HG03103 (cell line): ENCODE results near the gene RBKS.

Experiments used
- ATAC-seq: cut with Tn5 transposase; IDR thresholded peaks from one replicate; pipeline ENCODE4 v1.9.1; 2021; ENCODE audit warnings: low read depth; ENCODE audit not compliant: unreplicated experiment

RBKS gene

DNA sequence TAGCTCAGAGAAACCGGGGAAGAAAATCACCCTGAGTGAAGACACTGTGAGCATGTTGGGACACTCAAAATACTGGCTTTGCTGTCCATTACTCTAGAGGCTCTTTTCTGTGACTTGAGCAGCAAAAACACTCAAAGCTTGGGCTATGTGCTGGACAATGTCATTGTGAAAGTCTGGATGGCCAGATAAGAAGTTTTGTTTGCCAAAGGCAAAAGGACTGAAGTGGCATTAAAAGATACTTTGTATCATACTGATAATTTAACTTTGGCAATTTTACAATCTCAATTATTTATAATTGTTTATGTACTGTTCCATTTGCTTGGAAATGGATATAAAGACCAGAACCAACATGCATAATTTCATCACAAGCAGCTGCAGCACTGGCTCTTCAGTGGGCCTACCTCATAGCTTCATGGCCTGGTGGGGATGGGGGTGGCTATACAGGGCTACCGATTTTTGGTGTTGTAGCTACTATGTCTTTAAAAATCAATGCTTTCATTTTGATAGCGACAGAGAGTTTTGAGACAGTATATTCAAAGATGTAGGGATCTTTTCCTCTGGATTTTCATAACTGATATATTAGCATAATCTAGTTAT lies 51.1 kb downstream of the RBKS start:
- ATAC-seq, result no peak

DNA sequence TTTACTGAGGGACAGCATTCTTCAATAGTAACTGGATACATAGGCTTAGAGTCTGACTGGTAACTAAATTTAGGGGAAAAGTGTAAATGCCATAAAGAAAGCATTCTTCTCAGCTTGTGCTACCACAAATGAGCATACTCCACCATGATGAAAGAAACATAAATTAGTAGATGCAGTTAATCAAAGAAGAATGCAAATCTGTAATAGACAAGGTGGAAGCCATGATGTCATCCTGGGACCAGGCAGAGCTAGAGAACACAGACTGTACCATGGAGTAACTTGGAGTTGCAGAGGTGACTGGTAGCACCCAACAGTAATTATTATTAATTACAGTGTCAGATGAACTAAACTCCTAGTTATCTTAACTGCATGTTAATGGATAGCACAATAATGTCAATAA lies 51.7 kb downstream of the RBKS start:
- no peak for ATAC-seq

GRCh38 chr2:27833931-27834330 lies 56.3 kb downstream of the RBKS start:
- no peak for ATAC-seq

- no peak for ATAC-seq
Measured at GRCh38 chr2:27832396-27832795, 57.8 kb downstream of the RBKS start.

GRCh38 chr2:27831279-27832050 lies 58.7 kb downstream of the RBKS start:
- no peak for ATAC-seq

GRCh38 chr2:27830656-27831055 lies 59.5 kb downstream of the RBKS start:
- no peak for ATAC-seq

- ATAC-seq, result no peak
Measured at GRCh38 chr2:27829791-27830190, 60.4 kb downstream of the RBKS start.

DNA sequence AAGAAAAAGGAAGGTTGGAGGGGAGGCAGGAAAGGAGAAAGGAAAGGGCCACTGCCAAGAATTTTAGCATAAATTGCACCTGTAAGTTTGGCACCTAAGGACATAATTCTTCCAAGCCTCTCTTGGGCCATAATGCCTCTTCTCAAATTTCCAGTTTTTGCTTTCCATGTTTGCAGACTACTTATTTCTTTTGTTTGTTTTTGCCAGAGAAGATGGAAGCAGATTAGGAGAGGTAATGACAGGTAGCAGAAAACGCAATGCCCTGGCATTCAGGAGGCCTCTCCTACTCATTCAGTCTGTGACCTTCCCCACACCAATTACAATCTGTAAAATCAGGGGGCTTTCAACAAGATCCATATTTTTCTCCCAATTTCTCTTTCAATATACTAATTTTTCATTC lies 61.9 kb downstream of the RBKS start:
- ATAC-seq, result no peak

DNA sequence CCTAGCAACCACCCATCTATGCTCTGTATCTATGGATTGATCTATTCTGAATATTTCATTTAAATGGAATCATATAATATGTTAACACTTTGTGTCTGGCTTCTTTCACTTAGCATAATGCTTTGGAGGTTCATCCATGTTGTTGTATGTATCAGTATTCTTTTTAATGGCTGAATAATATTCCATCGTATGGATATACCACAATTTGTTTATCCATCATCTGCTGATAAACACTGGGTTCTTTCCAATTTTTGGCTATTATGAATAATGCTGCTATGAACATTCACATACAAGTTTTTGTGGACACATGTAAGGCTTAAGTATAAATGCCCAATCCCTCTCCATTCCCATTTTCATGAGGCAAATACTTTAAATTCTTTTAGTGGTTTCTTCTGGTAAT lies 65.8 kb downstream of the RBKS start:
- no peak for ATAC-seq

- ATAC-seq, result no peak
Measured at GRCh38 chr2:27823569-27823968, 66.6 kb downstream of the RBKS start.

- ATAC-seq, result no peak
Measured at GRCh38 chr2:27823135-27823534, 67.1 kb downstream of the RBKS start.

DNA sequence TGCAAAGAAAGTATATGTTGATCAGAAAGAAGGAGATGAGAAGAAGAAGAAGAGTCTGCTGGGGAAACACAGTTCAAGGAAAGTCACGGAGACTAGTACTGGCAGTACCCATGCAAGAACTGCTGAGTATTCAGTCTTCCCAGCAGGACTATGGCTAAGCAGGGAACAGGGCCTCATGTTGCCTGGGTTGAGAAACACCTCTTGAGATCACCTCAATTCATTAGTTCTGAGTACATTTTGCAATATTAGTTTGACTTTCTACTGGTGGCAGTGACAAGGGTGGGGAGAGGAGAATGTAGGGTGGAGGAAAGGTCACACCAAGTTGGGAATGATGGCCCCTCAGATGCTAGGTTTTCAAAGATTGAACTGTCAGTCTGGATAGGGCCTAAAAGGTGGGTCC lies 68.1 kb downstream of the RBKS start:
- ATAC-seq, result no peak

- ATAC-seq, result no peak
Measured at GRCh38 chr2:27815860-27816438, 74.2 kb downstream of the RBKS start.

DNA sequence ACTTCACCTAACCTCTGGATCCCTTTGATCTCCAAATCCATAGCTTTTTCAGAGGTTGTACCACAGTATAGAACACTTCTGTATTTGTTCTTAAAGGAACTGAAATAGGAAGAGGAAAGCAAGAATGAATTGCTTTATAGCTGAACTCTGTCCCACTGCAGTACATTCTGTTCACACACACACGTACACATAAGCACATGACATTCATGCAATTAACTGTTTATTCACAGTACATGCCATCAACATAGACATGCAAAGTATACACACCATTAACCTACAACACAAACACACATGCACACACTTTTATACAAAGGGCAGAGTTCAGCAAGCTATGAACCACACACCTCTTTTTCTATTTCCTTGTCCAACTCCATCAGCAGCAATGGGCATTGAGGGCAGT lies 75.4 kb downstream of the RBKS start:
- no peak for ATAC-seq

DNA sequence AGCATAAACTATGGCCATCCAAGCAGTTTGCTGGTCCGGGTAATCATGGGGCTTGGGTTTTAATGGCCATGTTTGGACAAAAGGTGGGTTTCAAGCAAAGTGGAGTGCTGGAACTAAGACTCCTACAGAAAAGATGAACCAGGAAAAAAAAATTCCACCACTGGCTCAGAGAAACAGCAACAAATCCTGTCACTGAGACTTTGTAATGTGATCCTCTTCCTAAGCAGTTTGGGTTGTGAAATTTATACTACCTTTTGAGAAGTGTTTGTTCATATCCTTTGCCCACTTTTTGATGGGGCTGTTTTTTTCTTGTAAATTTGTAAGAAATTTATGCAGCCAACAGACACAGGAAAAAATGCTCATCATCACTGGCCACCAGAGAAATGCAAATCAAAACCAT lies 78.4 kb downstream of the RBKS start:
- no peak for ATAC-seq

DNA sequence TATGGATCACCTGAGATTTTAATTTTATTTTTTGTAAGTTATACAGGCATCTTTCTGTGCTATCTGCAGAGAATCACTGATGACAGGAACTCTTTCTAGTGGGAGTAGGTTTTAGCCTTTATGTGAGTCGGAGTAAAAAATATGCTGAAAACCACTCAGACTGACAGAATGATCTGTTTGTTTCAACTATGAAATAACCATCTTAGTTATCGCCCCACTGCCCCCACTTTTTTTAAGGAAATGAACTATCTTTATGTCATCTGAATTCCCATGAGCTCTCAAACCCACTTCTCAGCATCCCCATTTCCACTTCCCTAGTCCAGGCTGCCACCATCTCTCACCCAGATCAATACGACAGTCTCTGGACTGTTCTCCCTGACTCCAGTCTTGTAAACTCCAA lies 79.7 kb downstream of the RBKS start:
- ATAC-seq, result no peak

GRCh38 chr2:27809761-27810241 lies 80.4 kb downstream of the RBKS start:
- ATAC-seq, result no peak

- no peak for ATAC-seq
Measured at GRCh38 chr2:27808984-27809383, 81.2 kb downstream of the RBKS start.

- no peak for ATAC-seq
Measured at GRCh38 chr2:27808418-27808817, 81.8 kb downstream of the RBKS start.

- no peak for ATAC-seq
Measured at GRCh38 chr2:27807476-27807875, 82.7 kb downstream of the RBKS start.

DNA sequence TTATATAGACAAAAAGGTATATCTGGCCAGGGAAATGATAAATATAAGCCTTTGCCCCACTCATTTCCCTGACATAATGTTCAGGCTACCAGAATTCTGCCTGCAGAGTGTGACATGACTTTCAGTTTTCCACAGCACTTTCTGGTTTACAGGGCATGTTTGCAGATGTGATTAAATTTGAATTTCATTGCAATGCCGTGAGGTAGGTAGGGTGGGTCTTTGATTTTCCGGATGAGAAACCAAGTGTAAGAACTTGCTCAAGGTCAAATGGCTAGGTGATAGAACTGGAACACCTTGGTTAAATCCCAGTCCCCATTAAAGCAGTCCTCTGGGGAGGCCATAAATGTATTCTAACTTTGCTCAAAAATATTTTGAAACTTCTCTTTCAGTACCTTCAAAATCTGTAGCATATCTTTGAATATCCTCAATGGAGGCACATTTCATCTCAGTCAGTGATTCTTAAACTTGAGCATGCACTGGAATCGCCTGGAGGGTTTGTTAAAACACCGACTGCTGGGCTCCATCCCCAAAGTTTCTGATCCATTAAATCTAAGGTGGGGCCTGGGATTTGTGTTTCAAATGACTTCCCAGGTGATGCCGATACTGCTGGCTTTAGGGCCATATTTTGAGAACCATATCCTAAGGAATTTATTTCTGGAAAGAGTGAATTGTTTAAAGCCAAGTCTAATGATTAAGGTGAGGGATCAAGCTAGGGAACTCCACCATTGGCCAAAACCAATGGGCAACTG lies 83.7 kb downstream of the RBKS start:
- ATAC-seq, result no peak
